Measurements from ENCODE around the gene ANKRA2. TPM values are rescaled to one million over a fixed set of nuclear protein-coding genes. Genes with fewer than 3 reads are reported as not detected.

Gene ANKRA2
- total and polyA plus RNA-seq, 9 of the 15 experiments (the other 6 are each of a cell fraction or from before 2014, with no cell fraction given): 7.9 to 28.7 (median 12.8) TPM

DNA sequence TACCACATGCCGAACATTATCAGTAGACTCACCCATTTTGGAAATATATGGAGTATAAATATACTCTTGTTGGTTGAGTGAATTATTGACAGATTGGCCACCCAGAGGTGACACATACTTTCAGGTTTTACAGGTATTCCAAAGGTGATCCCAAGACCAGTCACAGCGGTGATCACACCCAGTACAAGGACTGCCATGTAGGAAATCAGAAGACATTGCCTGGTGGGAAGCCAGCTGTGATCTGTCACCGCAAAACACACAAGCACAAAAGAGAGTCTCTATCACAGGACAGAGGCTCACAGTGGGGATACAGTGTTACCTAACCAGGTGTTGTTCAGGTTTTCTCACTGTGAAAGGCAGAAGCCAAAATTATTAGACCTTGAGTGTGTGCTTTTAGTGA lies 51.4 kb downstream of the ANKRA2 start:
- no peaks in the 10 kb centered on the region for H3K9me3 ChIP-seq (replicated peaks; ENCODE audit: control insufficient read depth, insufficient read depth, low read depth, low read length)
- no peaks in the 10 kb centered on the region for H3K9me1 ChIP-seq (ENCODE audit: control insufficient read depth, insufficient read depth, low read length)
- intact Hi-C loops (cut with micrococcal nuclease) (loop anchor here (10.0 kb wide), 1 partner anchor 181 kb away; no protein-coding TSS in a partner anchor), in situ Hi-C loops (cut with MboI) (no loop called here)
- no peak for TF ChIP-seq XRCC3 (IDR thresholded peaks at IDR 0.05)
- TF ChIP-seq SAFB (IDR thresholded peaks at IDR 0.05; ENCODE audit: borderline replicate concordance, low read depth, low read length): no peak
- no peak for TF ChIP-seq DDX20 (tag; IDR thresholded peaks at IDR 0.05; ENCODE audit: low read depth)
- TF ChIP-seq AFF4 (CRISPR knock-in tag; IDR thresholded peaks at IDR 0.05): no peak
- TF ChIP-seq ZKSCAN8 (CRISPR knock-in tag; IDR thresholded peaks at IDR 0.05): no peak
- TF ChIP-seq, protein P1, sequence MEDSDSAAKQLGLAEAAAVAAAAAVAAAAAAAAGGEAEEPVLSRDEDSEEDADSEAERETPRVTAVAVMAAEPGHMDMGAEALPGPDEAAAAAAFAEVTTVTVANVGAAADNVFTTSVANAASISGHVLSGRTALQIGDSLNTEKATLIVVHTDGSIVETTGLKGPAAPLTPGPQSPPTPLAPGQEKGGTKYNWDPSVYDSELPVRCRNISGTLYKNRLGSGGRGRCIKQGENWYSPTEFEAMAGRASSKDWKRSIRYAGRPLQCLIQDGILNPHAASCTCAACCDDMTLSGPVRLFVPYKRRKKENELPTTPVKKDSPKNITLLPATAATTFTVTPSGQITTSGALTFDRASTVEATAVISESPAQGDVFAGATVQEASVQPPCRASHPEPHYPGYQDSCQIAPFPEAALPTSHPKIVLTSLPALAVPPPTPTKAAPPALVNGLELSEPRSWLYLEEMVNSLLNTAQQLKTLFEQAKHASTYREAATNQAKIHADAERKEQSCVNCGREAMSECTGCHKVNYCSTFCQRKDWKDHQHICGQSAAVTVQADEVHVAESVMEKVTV (CRISPR knock-in tag; IDR thresholded peaks at IDR 0.05): no peak
- TF ChIP-seq ZNF134 (CRISPR knock-in tag; conservative IDR thresholded peaks at IDR 0.05): no peak
- no peak for TF ChIP-seq XRCC5 (IDR thresholded peaks at IDR 0.05; ENCODE audit: low read depth, low read length)
- ATAC-seq: no peak
- no peak for FAIRE-seq
- H3K27ac ChIP-seq (ENCODE audit: extremely low read depth, low read depth, low read length): no peak overlapping the region
- no peaks in the 10 kb centered on the region for H3K79me2 ChIP-seq (ENCODE audit: control insufficient read depth, insufficient read depth, low read length)
- H2AFZ ChIP-seq (ENCODE audit: low read depth, low read length): no peak overlapping the region
- ChIA-PET POLR2A (interaction anchor here (1.3 to 2.2 kb wide), 2 partner anchors 12 to 15 kb away, joined by 3 to 7 read pairs; partner anchors contain the start of gene BTF3), CTCF (ENCODE audit: low intra/inter-chr PET ratio) (no interaction called here)
- H3K27me3 ChIP-seq (ENCODE audit: control insufficient read depth in 2 of 2, insufficient read depth in 2 of 2, low read length in 2 of 2): no peaks in the 10 kb centered on the region
- no peak for DNase-seq (ENCODE audit: extremely low read depth in 1 of 4, low spot score in 3 of 4)
- no peaks in the 10 kb centered on the region for H3K4me1 ChIP-seq (replicated peaks in 1 of 2; ENCODE audit: control insufficient read depth in 2 of 2, insufficient read depth in 2 of 2, low read length in 2 of 2)
- H3K4me3 ChIP-seq: no peak overlapping the region
- no TSS peak for BruUV-seq (replicated peaks)
- WGBS (ENCODE audit: insufficient coverage, low coverage, missing lambda C conversion rate): 59% methylated on average over 3 of the region's 3 CpGs
- no peak overlapping the region for H3K4me2 ChIP-seq (ENCODE audit: insufficient read depth, low read length)
- H3K36me3 ChIP-seq (ENCODE audit: control insufficient read depth, insufficient read depth, low read length): no peaks in the 10 kb centered on the region
- no peaks in the 10 kb centered on the region for H4K20me1 ChIP-seq (replicated peaks; ENCODE audit: control insufficient read depth, insufficient read depth, low read length)
- no peak overlapping the region for H3K9ac ChIP-seq (ENCODE audit: insufficient read depth in 1 of 2, low read depth in 2 of 2, low read length in 2 of 2)
